ENCODE data around the gene GABBR2.

GABBR2 gene

GRCh38 chr9:98573749-98574278 lies 134.9 kb downstream of the GABBR2 start:
- no peak for TF ChIP-seq MAX (IDR thresholded peaks at IDR 0.05)
- no peak for TF ChIP-seq ZBTB7A (IDR thresholded peaks at IDR 0.05; ENCODE audit: low read depth)
- TF ChIP-seq FOXM1 (IDR thresholded peaks at IDR 0.05; ENCODE audit: borderline replicate concordance, low read depth) = no peak
- TF ChIP-seq TCF12 (IDR thresholded peaks at IDR 0.05; ENCODE audit: low read depth) = no peak
- TF ChIP-seq YY1 (IDR thresholded peaks at IDR 0.05; ENCODE audit: low read depth) = no peak
- no peak for TF ChIP-seq EP300 (IDR thresholded peaks at IDR 0.05; ENCODE audit: borderline replicate concordance)
- no peak for TF ChIP-seq CEBPB (IDR thresholded peaks at IDR 0.05)
- no peak for TF ChIP-seq RAD21 (IDR thresholded peaks at IDR 0.05; ENCODE audit: low read depth)
- no peak for TF ChIP-seq CREB1 (IDR thresholded peaks at IDR 0.05; ENCODE audit: low read depth)
- no peak for TF ChIP-seq TAF1 (IDR thresholded peaks at IDR 0.05; ENCODE audit: low read depth)
- no peak for TF ChIP-seq TEAD4 (IDR thresholded peaks at IDR 0.05)
- no peak for TF ChIP-seq USF1 (IDR thresholded peaks at IDR 0.05)
- TF ChIP-seq REST (IDR thresholded peaks at IDR 0.05; ENCODE audit: low read depth) = no peak
- TF ChIP-seq NFIC (IDR thresholded peaks at IDR 0.05) = no peak
- TF ChIP-seq EGR1 (IDR thresholded peaks at IDR 0.05) = no peak

GRCh38 chr9:98572796-98573195 lies 135.9 kb downstream of the GABBR2 start:
- TF ChIP-seq USF1 (IDR thresholded peaks at IDR 0.05) (no peak), FOXM1 (IDR thresholded peaks at IDR 0.05; ENCODE audit: borderline replicate concordance, low read depth) (no peak), CREB1 (IDR thresholded peaks at IDR 0.05; ENCODE audit: low read depth) (no peak), MAX (IDR thresholded peaks at IDR 0.05) (no peak), RAD21 (IDR thresholded peaks at IDR 0.05; ENCODE audit: low read depth) (no peak), EGR1 (IDR thresholded peaks at IDR 0.05) (no peak), TCF12 (IDR thresholded peaks at IDR 0.05; ENCODE audit: low read depth) (no peak), TEAD4 (IDR thresholded peaks at IDR 0.05) (no peak), REST (IDR thresholded peaks at IDR 0.05; ENCODE audit: low read depth) (no peak), ZBTB7A (IDR thresholded peaks at IDR 0.05; ENCODE audit: low read depth) (no peak), EP300 (IDR thresholded peaks at IDR 0.05; ENCODE audit: borderline replicate concordance) (no peak)

- TF ChIP-seq CEBPB (IDR thresholded peaks at IDR 0.05) = no peak
- no peak for TF ChIP-seq YY1 (IDR thresholded peaks at IDR 0.05; ENCODE audit: low read depth)
- TF ChIP-seq RAD21 (IDR thresholded peaks at IDR 0.05; ENCODE audit: low read depth) = no peak
- peak; percentile 60 for TF ChIP-seq REST (IDR thresholded peaks at IDR 0.05; ENCODE audit: low read depth)
- TF ChIP-seq ZBTB7A (IDR thresholded peaks at IDR 0.05; ENCODE audit: low read depth) = no peak
- TF ChIP-seq TCF12 (IDR thresholded peaks at IDR 0.05; ENCODE audit: low read depth) = no peak
- TF ChIP-seq USF1 (IDR thresholded peaks at IDR 0.05) = no peak
- TF ChIP-seq FOXM1 (IDR thresholded peaks at IDR 0.05; ENCODE audit: borderline replicate concordance, low read depth) = no peak
Measured at GRCh38 chr9:98572054-98572627, 136.6 kb downstream of the GABBR2 start.

GRCh38 chr9:98571643-98572042 lies 137.1 kb downstream of the GABBR2 start:
- TF ChIP-seq ZBTB7A (IDR thresholded peaks at IDR 0.05; ENCODE audit: low read depth) (no peak), USF1 (IDR thresholded peaks at IDR 0.05) (no peak), RAD21 (IDR thresholded peaks at IDR 0.05; ENCODE audit: low read depth) (no peak), EGR1 (IDR thresholded peaks at IDR 0.05) (no peak), YY1 (IDR thresholded peaks at IDR 0.05; ENCODE audit: low read depth) (no peak), TCF12 (IDR thresholded peaks at IDR 0.05; ENCODE audit: low read depth) (no peak), TAF1 (IDR thresholded peaks at IDR 0.05; ENCODE audit: low read depth) (no peak), NFIC (IDR thresholded peaks at IDR 0.05) (no peak), CREB1 (IDR thresholded peaks at IDR 0.05; ENCODE audit: low read depth) (no peak), MAX (IDR thresholded peaks at IDR 0.05) (no peak), FOXM1 (IDR thresholded peaks at IDR 0.05; ENCODE audit: borderline replicate concordance, low read depth) (no peak), TEAD4 (IDR thresholded peaks at IDR 0.05) (no peak), CEBPB (IDR thresholded peaks at IDR 0.05) (no peak), EP300 (IDR thresholded peaks at IDR 0.05; ENCODE audit: borderline replicate concordance) (no peak), REST (IDR thresholded peaks at IDR 0.05; ENCODE audit: low read depth) (no peak)
